Measurements from ENCODE around the gene P4HTM.

DNA sequence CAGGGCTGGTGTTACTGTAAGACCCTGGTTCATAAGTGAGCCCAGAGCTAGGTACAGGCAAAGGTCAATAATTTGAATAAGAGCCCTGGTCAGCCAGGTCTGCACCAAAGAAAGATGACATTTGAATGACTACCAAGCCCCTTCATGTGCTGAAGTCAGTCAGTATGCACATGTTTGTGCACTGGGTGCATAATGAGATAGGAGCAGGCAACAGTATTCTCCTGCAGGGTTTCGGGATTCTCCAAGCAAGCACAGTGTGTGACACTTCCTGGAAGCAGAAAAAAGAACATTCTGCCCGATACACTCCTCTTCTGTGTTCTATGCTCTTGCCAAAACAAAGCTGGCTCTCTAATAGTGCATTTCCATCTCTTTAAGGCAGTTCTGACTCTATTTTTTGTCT, 44.6 kb downstream of the P4HTM start:
- no peak for TF ChIP-seq POLR2A (IDR thresholded peaks at IDR 0.05; ENCODE audit: low read depth, low read length)
- TF ChIP-seq PAX5 (IDR thresholded peaks at IDR 0.05; ENCODE audit: insufficient read depth, low read length, severe bottlenecking) = no peak
- no peak for TF ChIP-seq POLR2AphosphoS5 (IDR thresholded peaks at IDR 0.05; ENCODE audit: low read depth, low read length)
- TF ChIP-seq TAF1 (IDR thresholded peaks at IDR 0.05; ENCODE audit: low read depth, low read length) = no peak
- no peak for TF ChIP-seq SPI1 (IDR thresholded peaks at IDR 0.05; ENCODE audit: low read depth, low read length)

All from GM12891 (cell line).